Naive thymus-derived CD4-positive, alpha-beta T cell (primary cell): ENCODE data around the gene CTTNBP2. TPM values are rescaled to one million over a fixed set of nuclear protein-coding genes. Genes with fewer than 3 reads are reported as not detected.

ENCODE experiments used
- ATAC-seq: fragments of 150-1000 bp; cut with Tn5 transposase; 2 replicates; pipeline ENCODE4 v1.10.0; 2021; ENCODE audit warnings: mild to moderate bottlenecking, moderate library complexity
- CTCF ChIA-PET: fragments of 350-600 bp; sonication (Branson Sonifier 250); formaldehyde crosslinking; loops from one replicate; lab custom pipeline; 2021; ENCODE audit warnings: antibody characterized with exemption; lab: Charles Lee
- POLR2A ChIA-PET: fragments of 350-600 bp; sonication (Branson Sonifier 250); formaldehyde crosslinking; loops from one replicate; lab custom pipeline; 2021; ENCODE audit warnings: antibody characterized with exemption, inconsistent platforms; lab: Charles Lee
- DNase-seq, 9 donors: peaks; one replicate each; pipeline versions ENCODE4 v3.0.0 to v3.0.0-alpha.2; 2020 to 2022; ENCODE audit warnings: mixed read lengths in 1 of 9
- H3K27ac ChIP-seq: one replicate; pipeline ENCODE4 v1.7.0; 2013; ENCODE audit warnings: mild to moderate bottlenecking, low read depth, low read length, moderate library complexity
- H3K27me3 ChIP-seq, 2 donors: one replicate each; pipeline ENCODE4 v1.7.0; 2013; ENCODE audit warnings: low read length in 2 of 2, mild to moderate bottlenecking in 2 of 2, moderate library complexity in 2 of 2; ENCODE audit not compliant: control insufficient read depth in 2 of 2, insufficient read depth in 2 of 2
- H3K36me3 ChIP-seq, 3 experiments: 1 replicate in 2 of 3; 2 replicates in 1 of 3; pipeline ENCODE4 v1.7.0; 2013; ENCODE audit warnings: low read length in 3 of 3, mild to moderate bottlenecking in 3 of 3, moderate library complexity in 1 of 3; ENCODE audit not compliant: insufficient read depth in 3 of 3, control insufficient read depth in 2 of 3
- H3K4me1 ChIP-seq, 2 donors: one replicate each; pipeline ENCODE4 v1.7.0; 2013; ENCODE audit warnings: low read length in 2 of 2, mild to moderate bottlenecking in 2 of 2, moderate library complexity in 1 of 2; ENCODE audit not compliant: control insufficient read depth in 2 of 2, insufficient read depth in 2 of 2
- H3K4me3 ChIP-seq: 2 replicates; pipeline ENCODE4 v1.7.0; 2013; ENCODE audit warnings: mild to moderate bottlenecking, low read length
- H3K9me3 ChIP-seq, 3 experiments: 1 replicate in 2 of 3; 2 replicates in 1 of 3; pipeline ENCODE4 v1.7.0; 2013; ENCODE audit warnings: low read length in 3 of 3; ENCODE audit not compliant: control insufficient read depth in 2 of 3
- H3K27ac Mint-ChIP-seq, 9 donors: one replicate each; pipeline ENCODE4 v1.8.0; 2020 to 2022; ENCODE audit warnings: mixed read lengths in 9 of 9, mild to moderate bottlenecking in 8 of 9, moderate library complexity in 5 of 9, inconsistent platforms in 2 of 9
- H3K27me3 Mint-ChIP-seq, 5 donors: one replicate each; pipeline ENCODE4 v1.8.0; 2021 to 2022; ENCODE audit warnings: mixed read lengths in 5 of 5, mild to moderate bottlenecking in 1 of 5
- H3K36me3 Mint-ChIP-seq, 5 donors: one replicate each; pipeline ENCODE4 v1.8.0; 2020 to 2022; ENCODE audit warnings: mixed read lengths in 5 of 5, mild to moderate bottlenecking in 3 of 5, inconsistent platforms in 1 of 5
- H3K4me1 Mint-ChIP-seq, 7 donors: one replicate each; pipeline ENCODE4 v1.8.0; 2020 to 2022; ENCODE audit warnings: mixed read lengths in 7 of 7, mild to moderate bottlenecking in 3 of 7, inconsistent platforms in 1 of 7
- H3K4me3 Mint-ChIP-seq, 10 donors: one replicate each; pipeline ENCODE4 v1.8.0; 2020 to 2022; ENCODE audit warnings: mild to moderate bottlenecking in 10 of 10, mixed read lengths in 10 of 10, moderate library complexity in 6 of 10, inconsistent platforms in 2 of 10
- H3K9me3 Mint-ChIP-seq, 11 donors: one replicate each; pipeline ENCODE4 v1.8.0; 2020 to 2022; ENCODE audit warnings: mixed read lengths in 11 of 11, mild to moderate bottlenecking in 4 of 11, inconsistent platforms in 1 of 11, moderate library complexity in 1 of 11
- intact Hi-C, 2 donors: fragments of 100-400 bp; cut with micrococcal nuclease; formaldehyde crosslinking; loops; one replicate each; pipeline ENCODE4 v1.15.1; 2023
- polyA plus RNA-seq, 2 donors: library from polyadenylated mRNA; unstranded; fragments of 300-500 nt; fragmentation: Illumina TruSeq; gene quantifications; one replicate each; pipeline ENCODE4 v1.2.3, GENCODE V29; 2021
- total RNA-seq, 6 experiments: library from RNA in 5 of 6; stranded (reverse) in 5 of 6; gene quantifications; 1 replicate in 5 of 6; 2 replicates in 1 of 6; pipeline ENCODE4 v1.2.3 and lab custom pipeline; 2021 to 2026

The CTTNBP2 gene
- total and polyA plus RNA-seq, 7 experiments from 2014 or later = 0.16 to 0.30 (median 0.27) TPM; not detected in 4

DNA sequence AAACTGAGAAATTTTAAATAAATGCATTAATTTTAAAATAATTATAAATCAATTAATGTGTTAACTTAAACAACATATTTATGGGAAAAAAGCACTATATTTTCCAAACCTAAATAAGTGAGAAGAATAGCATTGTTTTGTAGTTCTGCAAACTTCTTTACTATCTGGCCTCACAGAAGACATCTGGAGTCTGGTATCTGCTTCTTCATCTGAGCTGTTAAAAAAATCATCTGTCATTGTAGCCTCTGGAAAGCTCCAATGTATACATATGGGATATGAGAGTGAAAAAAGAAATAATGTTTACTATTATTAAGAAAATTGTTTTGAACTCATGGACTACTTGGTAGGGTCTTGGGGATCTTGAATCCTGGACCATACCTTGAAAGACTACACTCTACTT lies 32.2 kb downstream of the CTTNBP2 start:
- Histone ChIP-seq H3K36me3 (no peaks in the 10 kb centered on the region), H3K4me1 (no peaks in the 10 kb centered on the region), H3K9me3 (no peaks in the 10 kb centered on the region), H3K27me3 (no peaks in the 10 kb centered on the region), H3K27ac (no peak overlapping the region), H3K4me3 (no peak overlapping the region)
- ATAC-seq (no peak), DNase-seq (no peak)
- intact Hi-C loops = no loop called here
- Mint-ChIP-seq H3K9me3 (peaks cover 0 to 20% (median 3%) of the 10 kb centered on the region in 11 donors), H3K36me3 (no peaks in the 10 kb centered on the region), H3K27me3 (peaks cover 0 to 9% (median 0%) of the 10 kb centered on the region in 5 donors), H3K27ac (no peak overlapping the region), H3K4me3 (no peak overlapping the region), H3K4me1 (no peaks in the 10 kb centered on the region)
- ChIA-PET CTCF (no interaction called here), POLR2A (no interaction called here)

DNA sequence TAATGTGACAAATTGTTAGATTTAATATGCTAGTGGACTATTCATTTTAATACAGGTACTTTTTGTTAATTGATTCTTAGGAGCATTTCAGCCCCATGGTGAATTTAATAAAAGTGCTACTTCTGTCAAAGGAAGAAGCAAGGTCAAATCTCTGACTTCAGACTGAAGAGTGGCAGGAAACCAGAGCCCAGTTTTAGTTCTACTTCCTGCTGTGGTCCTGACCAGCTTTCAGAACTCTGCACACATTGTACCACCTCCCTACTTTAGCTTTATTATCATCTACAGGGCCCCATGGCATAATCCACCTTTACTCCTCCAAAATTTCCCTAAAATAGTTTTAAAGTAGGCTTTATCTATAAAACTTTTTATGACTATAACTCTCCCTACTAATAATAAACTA lies 33.7 kb downstream of the CTTNBP2 start:
- Mint-ChIP-seq H3K27ac (no peak overlapping the region), H3K9me3 (peaks cover 0 to 20% (median 3%) of the 10 kb centered on the region in 11 donors), H3K4me3 (no peak overlapping the region), H3K4me1 (no peaks in the 10 kb centered on the region), H3K27me3 (peaks cover 0 to 9% (median 0%) of the 10 kb centered on the region in 5 donors), H3K36me3 (no peaks in the 10 kb centered on the region)
- intact Hi-C loops = no loop called here
- Histone ChIP-seq H3K36me3 (no peaks in the 10 kb centered on the region), H3K27me3 (no peaks in the 10 kb centered on the region), H3K27ac (no peak overlapping the region), H3K4me1 (no peaks in the 10 kb centered on the region), H3K9me3 (no peaks in the 10 kb centered on the region), H3K4me3 (no peak overlapping the region)
- CTCF ChIA-PET = no interaction called here
- POLR2A ChIA-PET = no interaction called here
- no peak for DNase-seq
- no peak for ATAC-seq

DNA sequence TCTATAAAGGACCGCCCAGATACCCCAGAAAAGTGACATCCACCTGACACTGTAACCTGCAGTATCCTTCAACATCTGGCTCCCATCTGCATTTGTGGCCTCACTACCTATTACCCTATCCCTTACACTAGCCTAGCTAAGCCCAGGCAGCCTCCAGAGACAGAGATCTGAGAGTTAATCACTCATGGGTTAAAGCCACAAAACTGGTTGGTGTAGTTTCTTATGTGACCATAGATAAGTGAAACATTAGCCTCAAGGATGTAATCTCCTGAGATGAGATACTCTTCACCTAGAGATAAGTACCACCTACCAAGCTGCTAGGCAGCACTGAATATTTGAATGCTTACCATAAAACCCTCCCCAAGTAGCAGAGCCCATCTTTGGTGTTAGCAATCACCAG lies 35.4 kb downstream of the CTTNBP2 start:
- no peak for ATAC-seq

DNA sequence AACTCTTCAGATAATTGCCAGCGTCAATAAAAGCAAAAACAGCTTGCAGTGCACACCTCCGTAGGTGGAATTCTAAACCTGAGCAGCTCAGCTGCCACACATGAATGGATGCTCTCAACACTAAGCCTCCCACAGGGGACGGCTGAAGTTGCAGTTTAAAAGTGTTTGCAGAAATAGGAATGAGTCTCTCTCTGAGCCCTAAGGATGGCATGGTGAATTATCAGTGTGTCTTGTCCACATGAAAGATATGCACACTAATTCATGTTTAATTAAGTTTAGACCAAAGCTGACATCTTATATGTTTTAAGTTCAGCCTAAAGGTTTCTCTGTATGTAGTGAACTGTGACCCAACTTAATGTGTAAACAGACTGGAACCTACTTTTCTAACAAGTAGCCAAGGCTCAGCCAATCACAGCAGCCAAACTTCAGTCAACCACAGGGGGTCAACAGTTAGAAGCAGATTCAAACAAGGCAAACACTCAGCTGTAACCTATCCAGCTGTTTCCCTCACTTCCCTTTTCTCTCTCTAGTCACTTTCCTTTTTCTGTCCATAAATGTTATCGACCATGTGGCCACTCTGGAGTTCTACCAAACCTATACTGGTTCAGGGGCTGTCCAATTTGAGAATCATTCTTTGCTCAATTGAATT lies 38.1 kb downstream of the CTTNBP2 start:
- Histone ChIP-seq H3K4me1 (no peaks in the 10 kb centered on the region), H3K4me3 (no peak overlapping the region), H3K27me3 (no peaks in the 10 kb centered on the region), H3K9me3 (no peaks in the 10 kb centered on the region), H3K27ac (no peak overlapping the region), H3K36me3 (no peaks in the 10 kb centered on the region)
- H3K27me3 Mint-ChIP-seq = peaks cover 0 to 8% (median 5%) of the 10 kb centered on the region in 5 donors
- peaks cover 0 to 7% (median 0%) of the 10 kb centered on the region in 11 donors for H3K9me3 Mint-ChIP-seq
- H3K36me3 Mint-ChIP-seq = no peaks in the 10 kb centered on the region
- H3K4me1 Mint-ChIP-seq = no peaks in the 10 kb centered on the region
- ATAC-seq = no peak
- H3K27ac Mint-ChIP-seq = no peak overlapping the region
- intact Hi-C loops = no loop called here
- no peak for DNase-seq
- ChIA-PET CTCF (no interaction called here), POLR2A (no interaction called here)
- no peak overlapping the region for H3K4me3 Mint-ChIP-seq

More for the DNA sequence above, 35.4 kb downstream of the CTTNBP2 start:
- no peak for DNase-seq
- CTCF ChIA-PET = no interaction called here
- H3K36me3 Mint-ChIP-seq = no peaks in the 10 kb centered on the region
- no peaks in the 10 kb centered on the region for H3K36me3 ChIP-seq
- H3K9me3 ChIP-seq = no peaks in the 10 kb centered on the region
- H3K9me3 Mint-ChIP-seq = peaks cover 0 to 12% (median 2%) of the 10 kb centered on the region in 11 donors
- no peaks in the 10 kb centered on the region for H3K27me3 ChIP-seq
- H3K27ac Mint-ChIP-seq = no peak overlapping the region
- H3K4me3 Mint-ChIP-seq = no peak overlapping the region
- intact Hi-C loops = no loop called here
- no peak overlapping the region for H3K4me3 ChIP-seq
- H3K4me1 Mint-ChIP-seq = no peaks in the 10 kb centered on the region
- H3K4me1 ChIP-seq = no peaks in the 10 kb centered on the region
- no peak overlapping the region for H3K27ac ChIP-seq
- H3K27me3 Mint-ChIP-seq = peaks cover 0 to 9% (median 6%) of the 10 kb centered on the region in 5 donors
- POLR2A ChIA-PET = no interaction called here

DNA sequence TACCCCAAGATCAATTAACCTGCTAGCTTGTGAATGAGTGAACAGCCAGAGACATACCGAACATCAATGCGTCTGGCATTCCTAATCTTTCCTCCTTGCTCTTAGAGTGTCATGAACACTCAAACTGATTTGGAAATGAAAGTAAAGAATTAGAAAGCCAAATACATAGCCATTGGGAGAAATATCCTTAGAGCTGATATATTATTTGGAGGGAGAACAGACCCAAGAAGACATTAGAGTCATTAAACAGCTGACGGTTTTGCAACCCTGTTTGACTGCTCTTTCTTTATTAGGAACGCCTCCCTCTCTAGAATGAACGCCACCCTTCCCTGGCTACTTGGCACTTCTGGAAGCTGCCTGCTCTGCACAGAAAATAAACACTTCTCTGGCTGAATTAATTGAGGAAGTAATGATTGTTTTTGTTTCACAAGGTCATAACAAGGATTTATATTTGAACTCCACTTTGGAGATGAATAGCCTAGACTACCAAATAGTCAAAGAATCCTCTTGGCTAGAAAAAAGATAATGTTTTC lies 42.8 kb downstream of the CTTNBP2 start:
- no peak overlapping the region for H3K27ac ChIP-seq
- no peaks in the 10 kb centered on the region for H3K9me3 ChIP-seq
- Mint-ChIP-seq H3K27ac (no peak overlapping the region), H3K36me3 (no peaks in the 10 kb centered on the region), H3K4me3 (no peak overlapping the region), H3K9me3 (peaks cover 0 to 7% (median 0%) of the 10 kb centered on the region in 11 donors), H3K4me1 (no peaks in the 10 kb centered on the region), H3K27me3 (peaks cover 0 to 8% (median 5%) of the 10 kb centered on the region in 5 donors)
- intact Hi-C loops = no loop called here
- H3K4me1 ChIP-seq = no peaks in the 10 kb centered on the region
- ATAC-seq = no peak
- ChIA-PET CTCF (no interaction called here), POLR2A (no interaction called here)
- no peak for DNase-seq
- no peaks in the 10 kb centered on the region for H3K27me3 ChIP-seq
- no peak overlapping the region for H3K4me3 ChIP-seq
- no peaks in the 10 kb centered on the region for H3K36me3 ChIP-seq

DNA sequence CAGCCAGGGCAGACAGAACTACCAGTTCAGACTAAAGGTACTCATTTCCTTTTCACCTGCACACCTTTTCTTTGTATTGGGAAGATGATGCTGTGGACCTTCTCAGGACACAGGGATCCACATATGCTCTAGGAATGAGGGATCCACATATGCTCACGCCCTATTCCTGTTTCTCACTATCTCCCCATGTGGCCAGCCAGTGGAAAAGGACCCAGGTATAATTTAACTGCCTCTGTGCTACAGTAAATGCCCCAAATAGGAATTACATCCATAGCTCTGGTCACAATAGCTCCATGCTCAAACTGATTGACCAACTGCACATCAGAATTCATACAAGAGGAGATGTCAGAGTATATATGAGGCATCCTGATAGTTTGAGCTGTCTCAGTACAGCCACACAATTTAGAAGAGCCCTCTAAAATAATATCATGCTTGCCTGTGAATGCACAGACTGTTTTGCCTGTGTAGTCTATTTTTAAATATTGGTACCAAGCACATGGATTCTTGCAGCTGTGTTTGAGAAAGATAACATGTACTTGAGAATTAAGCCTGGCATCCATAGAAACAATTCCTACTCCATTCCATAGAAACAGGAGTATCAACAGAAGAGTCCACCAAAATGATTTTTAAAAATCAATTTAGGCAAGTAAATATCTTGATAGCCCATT lies 43.7 kb downstream of the CTTNBP2 start:
- H3K27ac ChIP-seq = no peak overlapping the region
- DNase-seq (no peak), ATAC-seq (no peak)
- intact Hi-C loops = no loop called here
- H3K27me3 ChIP-seq = no peaks in the 10 kb centered on the region
- no peaks in the 10 kb centered on the region for H3K9me3 ChIP-seq
- ChIA-PET POLR2A (no interaction called here), CTCF (no interaction called here)
- no peaks in the 10 kb centered on the region for H3K4me1 ChIP-seq
- H3K36me3 ChIP-seq = no peaks in the 10 kb centered on the region
- no peak overlapping the region for H3K27ac Mint-ChIP-seq
- peaks cover 0 to 8% (median 5%) of the 10 kb centered on the region in 5 donors for H3K27me3 Mint-ChIP-seq
- no peak overlapping the region for H3K4me3 Mint-ChIP-seq
- H3K4me3 ChIP-seq = no peak overlapping the region
- peaks cover 0 to 7% (median 0%) of the 10 kb centered on the region in 11 donors for H3K9me3 Mint-ChIP-seq
- H3K4me1 Mint-ChIP-seq = no peaks in the 10 kb centered on the region
- H3K36me3 Mint-ChIP-seq = no peaks in the 10 kb centered on the region
